Prostate gland (tissue), 2 donors: ENCODE data around the gene NPIPA1. TPM values are rescaled to one million over a fixed set of nuclear protein-coding genes. Genes with fewer than 3 reads are reported as not detected.
"Not testable (repeated sequence)": the region's sequence is repeated elsewhere in the genome, so short reads cannot be mapped to it uniquely, and the experiment has no call there.

Experiments
- DNase-seq: peaks from one replicate; pipeline ENCODE4 v3.0.0-alpha.2; 2019; ENCODE audit warnings: low spot score
- H3K27ac ChIP-seq, 2 donors: fragments of 200-600 bp; sonication (generic); 2 replicates each; pipeline ENCODE4 v1.5.1; 2017 to 2019
- H3K27me3 ChIP-seq: fragments of 200-600 bp; sonication (generic); replicated peaks from 2 replicates; pipeline ENCODE4 v1.5.1; 2019; ENCODE audit not compliant: insufficient read depth
- H3K36me3 ChIP-seq, 2 donors: fragments of 200-600 bp; sonication (generic); 1 replicate in 1 of 2; 2 replicates in 1 of 2; pipeline versions ENCODE4 v1.5.1 to v1.8.1; 2017 to 2019
- H3K4me1 ChIP-seq: fragments of 200-600 bp; sonication (generic); replicated peaks from 2 replicates; pipeline ENCODE4 v1.5.1; 2019
- H3K4me3 ChIP-seq, 2 donors: fragments of 200-600 bp; sonication (generic); 2 replicates each; pipeline ENCODE4 v1.5.1; 2017 to 2019
- H3K9me3 ChIP-seq: fragments of 200-600 bp; sonication (generic); 2 replicates; pipeline ENCODE4 v1.5.1; 2017
- WGBS: methylation state at CpG from one replicate; pipeline ENCODE4 v1.1.5; 2018; 5-methylcytosine and 5-hydroxymethylcytosine counted together
- intact Hi-C: fragments of 100-400 bp; cut with DNase I; formaldehyde crosslinking; loops from one replicate; pipeline ENCODE4 v1.14.2; 2022
- total RNA-seq, 2 donors: library from RNA; depleted of rRNA; stranded (reverse); fragments of >200 nt; gene quantifications; one replicate each; pipeline ENCODE4 v1.1.0, GENCODE V29; 2016

The NPIPA1 gene
- 100 to 1,000 TPM in 1 of 2 donors, 10 to 100 TPM in 1; 36.1 to 133 TPM for total RNA-seq

DNA sequence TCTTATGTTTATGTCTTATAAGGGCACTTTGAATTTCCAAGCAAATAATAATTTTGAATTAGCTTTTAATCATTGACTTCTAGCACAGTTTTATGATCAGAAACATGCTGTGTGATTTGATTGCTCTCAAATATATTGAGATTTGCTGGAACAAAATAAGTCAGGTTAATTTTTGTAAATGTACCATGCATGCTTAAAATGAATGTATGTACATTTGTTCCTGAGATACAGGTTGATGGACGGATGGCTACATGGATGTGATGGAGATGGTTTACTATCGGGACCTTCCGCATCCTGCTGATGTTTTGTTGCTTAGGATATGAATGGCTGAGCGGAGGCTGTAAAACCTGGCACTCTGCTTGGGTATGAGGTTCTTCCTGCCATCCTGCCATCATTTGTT is at the start of gene NPIPA1:
TSS of gene NPIPA1 (plus strand) at position 301 of the 400 bp plus-strand sequence. CDS start at position 301, 0 bp downstream.
- H3K27ac ChIP-seq, H3K4me1 ChIP-seq, H3K27me3 ChIP-seq, intact Hi-C loops, H3K9me3 ChIP-seq, DNase-seq, H3K36me3 ChIP-seq, H3K4me3 ChIP-seq: not testable (repeated sequence)
- WGBS: no CpG with 5 or more reads among the region's 4 CpGs

GRCh38 chr16:14892111-14892510 is 45.1 kb upstream of the NPIPA1 start:
- H3K4me1 ChIP-seq, H3K36me3 ChIP-seq, H3K27me3 ChIP-seq, intact Hi-C loops, H3K9me3 ChIP-seq, H3K4me3 ChIP-seq, DNase-seq, H3K27ac ChIP-seq: not testable (repeated sequence)
- 75% methylated on average over 3 of the region's 6 CpGs for WGBS

DNA sequence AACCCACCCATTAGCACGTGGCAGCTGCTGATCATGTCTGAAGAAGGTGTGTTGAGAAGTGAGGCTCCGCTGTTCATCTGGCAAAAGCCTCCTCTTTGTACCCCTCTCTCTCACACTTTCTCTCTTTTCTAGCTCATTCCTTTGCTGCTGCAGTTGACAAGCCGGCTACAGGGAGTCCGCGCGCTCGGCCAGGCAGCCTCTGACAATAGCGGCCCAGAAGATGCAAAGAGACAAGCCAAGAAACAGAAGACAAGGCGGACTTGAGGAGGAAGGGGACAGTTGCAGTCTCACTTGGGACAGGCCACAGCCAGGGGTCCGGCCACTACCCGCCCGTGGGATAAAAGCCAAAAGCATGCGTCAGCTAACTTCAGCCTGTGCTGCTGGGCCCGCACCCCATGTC is 41.9 kb upstream of the NPIPA1 start:
- 86% methylated on average over 12 of the region's 14 CpGs for WGBS

GRCh38 chr16:14896023-14896422 is 41.2 kb upstream of the NPIPA1 start:
- H3K4me3 ChIP-seq, H3K27me3 ChIP-seq, H3K36me3 ChIP-seq, intact Hi-C loops, DNase-seq, H3K27ac ChIP-seq, H3K4me1 ChIP-seq, H3K9me3 ChIP-seq: not testable (repeated sequence)
- 76% methylated on average over 8 of the region's 9 CpGs for WGBS

More for the DNA sequence above, 41.9 kb upstream of the NPIPA1 start:
- H3K4me1 ChIP-seq, intact Hi-C loops, H3K4me3 ChIP-seq, H3K27me3 ChIP-seq, H3K27ac ChIP-seq, DNase-seq, H3K36me3 ChIP-seq, H3K9me3 ChIP-seq: not testable (repeated sequence)

GRCh38 chr16:14897006-14897664 is 40.1 kb upstream of the NPIPA1 start:
- H3K27ac ChIP-seq, H3K27me3 ChIP-seq, intact Hi-C loops, H3K4me3 ChIP-seq, H3K4me1 ChIP-seq, H3K9me3 ChIP-seq, H3K36me3 ChIP-seq, DNase-seq: not testable (repeated sequence)
- 52% methylated on average over 4 of the region's 12 CpGs for WGBS

DNA sequence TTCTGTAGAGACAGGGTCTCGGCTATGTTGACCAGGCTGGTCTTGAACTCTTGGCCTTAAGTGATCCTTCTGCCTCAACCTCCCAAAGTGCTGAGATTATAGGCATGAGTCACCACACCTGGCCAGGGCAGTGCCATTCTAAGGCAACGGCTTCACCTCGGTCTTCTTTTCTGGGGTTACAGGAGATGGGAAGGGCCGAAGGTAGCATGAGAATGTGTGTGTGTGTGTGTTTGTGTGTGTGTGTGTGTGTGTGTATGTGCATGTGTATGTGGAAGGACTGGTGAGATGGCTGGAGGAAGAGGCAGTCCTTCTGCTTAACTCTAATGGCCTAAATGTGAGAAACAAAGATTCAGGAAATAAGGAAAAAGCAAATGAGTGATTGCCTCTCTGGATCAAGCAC is 39.1 kb upstream of the NPIPA1 start:
- H3K9me3 ChIP-seq, intact Hi-C loops, H3K27ac ChIP-seq, H3K4me1 ChIP-seq, DNase-seq, H3K4me3 ChIP-seq, H3K27me3 ChIP-seq, H3K36me3 ChIP-seq: not testable (repeated sequence)
- 89% methylated on average over 4 of the region's 4 CpGs for WGBS

GRCh38 chr16:14903191-14903957 is 33.9 kb upstream of the NPIPA1 start:
- H3K27ac ChIP-seq, H3K9me3 ChIP-seq, H3K4me1 ChIP-seq, DNase-seq, intact Hi-C loops, H3K27me3 ChIP-seq, H3K36me3 ChIP-seq, H3K4me3 ChIP-seq: not testable (repeated sequence)
- WGBS: 56% methylated on average over 6 of the region's 8 CpGs

- no CpG with 5 or more reads among the region's 4 CpGs for WGBS
Observed at GRCh38 chr16:14909744-14910143, 27.5 kb upstream of the NPIPA1 start.

GRCh38 chr16:14910833-14911629 is 26.2 kb upstream of the NPIPA1 start:
- intact Hi-C loops, H3K4me1 ChIP-seq, H3K27me3 ChIP-seq, H3K27ac ChIP-seq, H3K9me3 ChIP-seq, H3K4me3 ChIP-seq, H3K36me3 ChIP-seq, DNase-seq: not testable (repeated sequence)
- no CpG with 5 or more reads among the region's 85 CpGs for WGBS

More at GRCh38 chr16:14909744-14910143, 27.5 kb upstream of the NPIPA1 start:
- H3K4me1 ChIP-seq, DNase-seq, H3K4me3 ChIP-seq, H3K36me3 ChIP-seq, H3K27me3 ChIP-seq, intact Hi-C loops, H3K9me3 ChIP-seq, H3K27ac ChIP-seq: not testable (repeated sequence)

GRCh38 chr16:14911954-14912353 is 25.3 kb upstream of the NPIPA1 start:
- H3K4me1 ChIP-seq, intact Hi-C loops, H3K27me3 ChIP-seq, H3K9me3 ChIP-seq, H3K36me3 ChIP-seq: not testable (repeated sequence)
- peak; percentile 42 for DNase-seq
- Histone ChIP-seq H3K4me3 (peak overlapping the region; percentile 49 to 50), H3K27ac (peak overlapping the region; percentile 78 to 82)
- WGBS: under 1% methylated on average over 20 of the region's 33 CpGs

DNA sequence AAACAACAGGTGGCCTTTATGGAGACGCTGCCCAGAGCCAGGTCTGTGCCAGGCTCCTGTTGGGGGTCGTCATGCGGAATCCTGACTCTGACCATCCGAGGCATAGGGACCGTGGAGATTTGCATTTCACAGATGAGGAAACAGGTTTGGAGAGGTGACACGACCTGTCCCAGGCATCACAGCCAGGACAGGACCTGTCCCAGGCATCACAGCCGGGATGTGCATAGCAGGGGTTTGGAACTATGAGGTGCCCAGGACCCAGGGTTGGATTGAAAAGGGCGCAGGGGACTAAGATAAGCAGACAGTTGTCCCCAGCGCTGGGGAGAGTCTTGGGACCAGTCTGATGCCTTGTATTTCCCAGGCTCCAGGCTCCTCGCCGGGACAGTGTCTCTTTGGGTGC is 24.7 kb upstream of the NPIPA1 start:
- H3K27me3 ChIP-seq, H3K4me3 ChIP-seq, H3K9me3 ChIP-seq, H3K27ac ChIP-seq, H3K4me1 ChIP-seq, DNase-seq, intact Hi-C loops, H3K36me3 ChIP-seq: not testable (repeated sequence)
- WGBS: no CpG with 5 or more reads among the region's 11 CpGs

- H3K4me3 ChIP-seq, H3K4me1 ChIP-seq, H3K36me3 ChIP-seq, H3K27ac ChIP-seq, H3K27me3 ChIP-seq, H3K9me3 ChIP-seq, DNase-seq, intact Hi-C loops: not testable (repeated sequence)
- WGBS: 61% methylated on average over 12 of the region's 21 CpGs
Observed at GRCh38 chr16:14918504-14918903, 18.7 kb upstream of the NPIPA1 start.
